A549 treated with ZK216348 at 1 μM for 4 hours (cell line): ENCODE results near the gene TPH1. TPM values are rescaled to one million over a fixed set of nuclear protein-coding genes. Genes with fewer than 3 reads are reported as not detected.

Experiments used
- total RNA-seq: library from RNA; stranded (reverse); fragments of 200-300 nt; extraction: Qiagen RNA extraction; gene quantifications from 5 replicates; pipeline ENCODE4 v1.2.3, GENCODE V29; 2022; ENCODE audit warnings: low read depth

Gene TPH1
- 0.04 to 0.23 TPM (median 0.05 TPM) in 4 of 5 replicates, not detected in the other for total RNA-seq

DNA sequence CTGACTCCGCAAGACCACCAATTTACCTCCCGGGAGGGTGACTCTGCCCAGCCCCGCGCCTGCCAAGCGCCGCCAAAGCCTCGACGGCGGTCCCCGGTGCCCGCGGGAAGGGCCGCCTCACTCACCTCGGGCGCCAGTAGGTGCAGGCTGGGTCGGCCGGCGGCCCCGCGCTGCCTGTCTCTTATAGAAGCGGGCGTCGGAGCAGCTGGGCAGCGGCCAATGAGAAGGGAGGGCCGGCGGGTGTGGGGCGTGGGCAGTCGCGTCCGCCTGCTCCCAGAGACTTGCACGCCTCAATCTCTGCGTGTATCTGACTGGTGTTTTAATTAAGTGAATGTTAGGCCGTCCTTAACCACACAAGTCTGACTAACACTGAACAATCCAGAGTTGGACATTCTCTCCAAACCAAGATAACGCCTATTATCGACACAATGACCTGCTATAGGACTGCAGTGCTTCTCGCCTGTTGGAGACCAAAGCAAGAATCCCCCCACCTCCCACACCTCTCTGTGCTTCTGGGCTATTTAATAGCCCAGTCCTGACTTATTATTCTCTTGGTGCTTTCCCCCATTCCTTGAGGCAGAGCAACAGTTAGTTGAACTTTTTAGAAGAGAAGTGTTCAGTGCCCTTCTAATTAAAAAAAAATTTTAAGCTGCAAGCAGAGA, at the start of gene TPH1:
TPH1 (minus strand) TSS at position 154 of the 662 bp plus-strand sequence. CDS start 5,507 bp downstream, outside the sequence.

DNA sequence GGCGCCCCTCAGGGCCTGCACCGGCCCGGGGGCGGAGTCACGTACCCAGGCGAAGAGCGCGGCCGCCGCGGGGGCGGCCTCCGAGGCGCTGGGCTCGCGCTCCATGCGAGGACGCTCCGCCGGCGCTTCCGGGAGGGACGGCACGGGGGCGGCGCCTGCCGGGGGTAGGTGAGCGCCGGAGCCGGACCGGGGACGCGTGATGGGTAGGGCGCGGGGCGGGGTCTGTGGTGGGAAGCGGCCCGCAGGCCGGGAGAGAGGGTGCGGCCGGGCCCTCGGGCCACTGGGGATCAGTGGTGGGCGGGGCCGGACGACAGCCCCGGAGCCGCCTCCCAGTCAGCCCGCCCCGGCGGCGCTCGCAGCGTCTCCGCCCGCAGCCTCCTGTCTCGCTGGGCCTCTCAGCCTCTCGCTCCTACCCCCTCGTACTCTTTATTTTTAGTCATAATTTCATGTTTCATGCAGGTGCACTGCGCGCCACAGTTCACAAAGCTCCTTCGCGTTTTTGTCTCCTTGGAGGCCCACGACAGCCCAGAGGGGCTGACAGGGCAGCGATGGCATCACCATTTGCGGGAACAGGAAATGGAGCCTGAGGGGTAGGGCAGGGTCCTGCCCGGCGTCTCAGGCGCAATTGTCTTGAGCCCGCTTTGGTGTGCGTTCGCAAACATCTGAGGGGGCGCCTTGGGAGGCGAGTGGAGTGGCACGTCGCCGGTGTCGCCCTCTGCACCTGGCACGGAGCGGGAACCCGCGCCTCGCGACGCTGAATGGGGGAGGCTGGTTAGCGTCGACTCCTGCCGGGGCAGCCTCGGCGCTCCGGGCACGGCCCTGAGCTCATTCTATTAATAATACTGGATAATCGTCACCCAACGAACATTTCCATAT, 32.9 kb downstream of the TPH1 start, which contains the start of gene SERGEF:
SERGEF (minus strand) TSS at position 142 of the 876 bp plus-strand sequence; CDS start at position 105, 37 bp downstream.

Other genes starting within 250 kb of the TPH1 start
- gene SERGEF, start 33.2 kb downstream of the TPH1 start, total RNA-seq = 15.1 to 19.2 TPM (median 16.7 TPM) in 5 replicates
- 34.6 to 42.6 TPM (median 40.5 TPM) in 5 replicates for gene SAAL1, start 59.8 kb upstream of the TPH1 start, total RNA-seq
- gene MRGPRX3, start 86.3 kb upstream of the TPH1 start, total RNA-seq = not detected in 5 replicates
- not detected in 5 replicates for gene MRGPRX4, start 126.6 kb upstream of the TPH1 start, total RNA-seq
- not detected in 5 replicates for gene SAA4, start 190.5 kb upstream of the TPH1 start, total RNA-seq
- 0.65 TPM in 1 of 5 replicates, not detected in the others for gene SAA2, start 202.4 kb upstream of the TPH1 start, total RNA-seq
- 0.58 to 1.2 TPM (median 0.89 TPM) in 5 replicates for gene SAA1, start 220.0 kb upstream of the TPH1 start, total RNA-seq